CD14-positive monocyte (primary cell): ENCODE measurements around the gene CLCNKA. TPM values are rescaled to one million over a fixed set of nuclear protein-coding genes. Genes with fewer than 3 reads are reported as not detected.

ENCODE experiments used
- DNase-seq, 3 donors: peaks; one replicate each; pipeline ENCODE4 v3.0.0-alpha.2; 2011 to 2022
- H2AFZ ChIP-seq: 2 replicates; pipeline ENCODE4 v1.6.0; 2012; ENCODE audit warnings: mild to moderate bottlenecking, low read depth, low read length, inconsistent platforms; ENCODE audit not compliant: insufficient read depth, poor library complexity, severe bottlenecking
- H3K27ac ChIP-seq, 2 donors: 1 replicate in 1 of 2; 2 replicates in 1 of 2; pipeline ENCODE4 v1.5.1; 2012 to 2013; ENCODE audit warnings: low read length in 2 of 2, control low read depth in 1 of 2, inconsistent platforms in 1 of 2, low read depth in 1 of 2, mild to moderate bottlenecking in 1 of 2
- H3K27me3 ChIP-seq, 2 donors: one replicate each; pipeline versions ENCODE4 v1.6.0 to v1.6.1; 2011 to 2013; ENCODE audit warnings: low read length in 2 of 2; ENCODE audit not compliant: control insufficient read depth in 2 of 2, insufficient read depth in 2 of 2
- H3K36me3 ChIP-seq, 2 donors: replicated peaks in 1 of 2; 1 replicate in 1 of 2; 2 replicates in 1 of 2; pipeline versions ENCODE4 v1.5.1 to v1.6.1; 2012 to 2013; ENCODE audit warnings: low read length in 2 of 2, control low read depth in 1 of 2, inconsistent platforms in 1 of 2, mild to moderate bottlenecking in 1 of 2; ENCODE audit not compliant: insufficient read depth in 2 of 2, control insufficient read depth in 1 of 2
- H3K4me1 ChIP-seq, 2 donors: 1 replicate in 1 of 2; 2 replicates in 1 of 2; pipeline versions ENCODE4 v1.5.1 to v1.6.1; 2012 to 2013; ENCODE audit warnings: low read length in 2 of 2, control low read depth in 1 of 2, inconsistent platforms in 1 of 2, mild to moderate bottlenecking in 1 of 2, moderate library complexity in 1 of 2; ENCODE audit not compliant: insufficient read depth in 2 of 2, control insufficient read depth in 1 of 2
- H3K4me2 ChIP-seq: replicated peaks from 2 replicates; pipeline ENCODE3; 2012; ENCODE audit warnings: low read length, moderate library complexity, mild to moderate bottlenecking; ENCODE audit not compliant: poor library complexity, severe bottlenecking; ENCODE audit errors: extremely low read depth
- H3K4me3 ChIP-seq, 3 experiments: fragments of 200-600 bp in 1 of 3; sonication (generic) in 1 of 3; replicated peaks in 1 of 3; 1 replicate in 2 of 3; 2 replicates in 1 of 3; pipeline ENCODE4 v1.5.1; 2011 to 2013; ENCODE audit warnings: low read length in 3 of 3, mild to moderate bottlenecking in 3 of 3, control low read depth in 2 of 3, low read depth in 2 of 3, inconsistent platforms in 1 of 3, moderate library complexity in 1 of 3
- H3K79me2 ChIP-seq: 2 replicates; pipeline ENCODE4 v1.6.0; 2012; ENCODE audit warnings: mild to moderate bottlenecking, control low read depth, inconsistent platforms, low read length, moderate library complexity; ENCODE audit not compliant: insufficient read depth
- H3K9ac ChIP-seq: 2 replicates; pipeline ENCODE4 v1.6.0; 2017; ENCODE audit warnings: low read length, mild to moderate bottlenecking; ENCODE audit not compliant: insufficient read depth, poor library complexity, severe bottlenecking
- H3K9me3 ChIP-seq, 2 donors: replicated peaks in 1 of 2; 1 replicate in 1 of 2; 2 replicates in 1 of 2; pipeline versions ENCODE4 v1.5.1 to v1.6.1; 2012 to 2013; ENCODE audit warnings: low read length in 2 of 2, control low read depth in 1 of 2; ENCODE audit not compliant: control insufficient read depth in 1 of 2, insufficient read depth in 1 of 2
- H4K20me1 ChIP-seq: 2 replicates; pipeline ENCODE4 v1.6.0; 2012; ENCODE audit warnings: mild to moderate bottlenecking, low read length, control low read depth, moderate library complexity; ENCODE audit not compliant: insufficient read depth
- H3K27ac Mint-ChIP-seq, 7 donors: one replicate each; pipeline ENCODE4 v1.8.0; 2020; ENCODE audit warnings: mild to moderate bottlenecking in 7 of 7, mixed read lengths in 7 of 7, moderate library complexity in 6 of 7, inconsistent platforms in 2 of 7
- H3K27me3 Mint-ChIP-seq, 3 donors: one replicate each; pipeline ENCODE4 v1.8.0; 2021 to 2022; ENCODE audit warnings: low read depth in 3 of 3, mild to moderate bottlenecking in 3 of 3, mixed read lengths in 3 of 3, moderate library complexity in 3 of 3, inconsistent platforms in 1 of 3
- H3K36me3 Mint-ChIP-seq, 2 donors: one replicate each; pipeline ENCODE4 v1.8.0; 2020; ENCODE audit warnings: mixed read lengths in 2 of 2, inconsistent platforms in 1 of 2, mild to moderate bottlenecking in 1 of 2
- H3K4me1 Mint-ChIP-seq: one replicate; pipeline ENCODE4 v1.8.0; 2020; ENCODE audit warnings: mild to moderate bottlenecking, mixed read lengths
- H3K4me3 Mint-ChIP-seq, 2 donors: one replicate each; pipeline ENCODE4 v1.8.0; 2020; ENCODE audit warnings: mild to moderate bottlenecking in 2 of 2, mixed read lengths in 2 of 2, moderate library complexity in 1 of 2
- H3K9me3 Mint-ChIP-seq, 7 donors: one replicate each; pipeline ENCODE4 v1.8.0; 2020 to 2022; ENCODE audit warnings: mixed read lengths in 7 of 7, mild to moderate bottlenecking in 6 of 7, moderate library complexity in 6 of 7, inconsistent platforms in 2 of 7
- WGBS: methylation state at CpG from one replicate; pipeline ENCODE4 v1.1.5; 2013; ENCODE audit warnings: missing lambda C conversion rate; ENCODE audit not compliant: insufficient coverage; 5-methylcytosine and 5-hydroxymethylcytosine counted together
- intact Hi-C, 2 donors: fragments of 100-400 bp; cut with micrococcal nuclease; formaldehyde crosslinking; loops; one replicate each; pipeline versions ENCODE4 v1.15.0 to v1.15.1; 2023
- polyA plus RNA-seq, 3 donors: library from polyadenylated mRNA; depleted of rRNA in 1 of 3; unstranded in 2 of 3; stranded (reverse) in 1 of 3; fragments of 300-500 nt in 2 of 3; fragments of >200 nt in 1 of 3; fragmentation: Illumina TruSeq in 2 of 3; gene quantifications; 1 replicate in 2 of 3; 2 replicates in 1 of 3; pipeline ENCODE4 v1.2.3, GENCODE V29; 2012 to 2021
- TF ChIP-seq, protein P1 (sequence below): fragments of 200-600 bp; IDR thresholded peaks from one replicate; pipeline ENCODE4 v1.8.0; 2022; ENCODE audit warnings: antibody characterized with exemption, mild to moderate bottlenecking

CLCNKA gene
- polyA plus RNA-seq, 3 donors = 0.07 TPM; not detected in 2

DNA sequence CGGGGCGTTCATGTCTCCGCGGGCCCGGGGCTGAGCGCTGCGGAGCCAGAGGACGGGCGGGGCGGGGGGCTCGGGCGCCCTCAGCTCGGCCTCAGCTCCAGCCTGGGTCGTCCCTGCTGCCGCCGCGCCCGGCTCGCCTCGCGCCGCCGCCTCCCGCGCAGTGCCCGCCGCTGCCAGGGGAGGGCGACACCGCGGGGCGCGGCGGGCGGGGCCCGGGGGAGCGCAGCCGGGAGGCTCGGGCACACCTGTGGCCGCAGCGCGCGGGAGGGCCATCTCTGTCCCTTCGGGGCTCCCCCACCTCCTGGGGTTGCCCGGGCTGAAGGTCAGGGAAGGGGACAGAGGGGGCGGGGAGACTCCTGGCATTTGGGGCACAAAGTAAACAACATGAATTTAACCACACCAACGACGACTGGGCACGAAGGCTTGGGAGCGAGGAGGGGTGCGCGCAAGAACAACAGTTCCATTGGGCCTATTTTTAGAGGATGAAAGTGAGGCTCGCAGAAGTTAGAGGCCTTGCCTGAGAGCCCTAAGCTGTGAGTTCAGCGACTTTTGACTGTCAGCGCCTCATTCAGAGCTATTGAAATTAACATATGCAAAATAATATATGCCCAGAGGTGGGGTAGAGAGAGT, 51.8 kb downstream of the CLCNKA start, which contains the start of gene FAM131C:
Gene FAM131C (minus strand): TSS at position 162 of the 630 bp plus-strand sequence. CDS start 209 bp downstream, outside the sequence.
- Histone ChIP-seq H3K4me1 (peaks cover 3 to 6% of the 10 kb centered on the region in 2 donors), H3K27ac (no peak within 1 kb of the TSS), H3K9ac (peak within 1 kb of the TSS; percentile 4), H3K79me2 (no peaks in the 10 kb centered on the region), H3K4me3 (no peak within 1 kb of the TSS), H4K20me1 (no peaks in the 10 kb centered on the region), H3K27me3 (peaks cover 8 to 31% of the 10 kb centered on the region in 2 donors), H3K4me2 (peak within 1 kb of the TSS; percentile 36), H2AFZ (no peak within 1 kb of the TSS), H3K9me3 (peaks cover 0 to 4% of the 10 kb centered on the region in 2 donors), H3K36me3 (no peaks in the 10 kb centered on the region)
- under 1% methylated on average over 46 of the region's 54 CpGs for WGBS
- peak within 1 kb of the TSS in 1 of 2 donors; percentile 82 for H3K4me3 Mint-ChIP-seq
- H3K9me3 Mint-ChIP-seq = peaks cover 0 to 6% (median 0%) of the 10 kb centered on the region in 7 donors
- intact Hi-C loops = no loop called here
- peaks cover 6% of the 10 kb centered on the region for H3K4me1 Mint-ChIP-seq
- TF ChIP-seq, protein P1, sequence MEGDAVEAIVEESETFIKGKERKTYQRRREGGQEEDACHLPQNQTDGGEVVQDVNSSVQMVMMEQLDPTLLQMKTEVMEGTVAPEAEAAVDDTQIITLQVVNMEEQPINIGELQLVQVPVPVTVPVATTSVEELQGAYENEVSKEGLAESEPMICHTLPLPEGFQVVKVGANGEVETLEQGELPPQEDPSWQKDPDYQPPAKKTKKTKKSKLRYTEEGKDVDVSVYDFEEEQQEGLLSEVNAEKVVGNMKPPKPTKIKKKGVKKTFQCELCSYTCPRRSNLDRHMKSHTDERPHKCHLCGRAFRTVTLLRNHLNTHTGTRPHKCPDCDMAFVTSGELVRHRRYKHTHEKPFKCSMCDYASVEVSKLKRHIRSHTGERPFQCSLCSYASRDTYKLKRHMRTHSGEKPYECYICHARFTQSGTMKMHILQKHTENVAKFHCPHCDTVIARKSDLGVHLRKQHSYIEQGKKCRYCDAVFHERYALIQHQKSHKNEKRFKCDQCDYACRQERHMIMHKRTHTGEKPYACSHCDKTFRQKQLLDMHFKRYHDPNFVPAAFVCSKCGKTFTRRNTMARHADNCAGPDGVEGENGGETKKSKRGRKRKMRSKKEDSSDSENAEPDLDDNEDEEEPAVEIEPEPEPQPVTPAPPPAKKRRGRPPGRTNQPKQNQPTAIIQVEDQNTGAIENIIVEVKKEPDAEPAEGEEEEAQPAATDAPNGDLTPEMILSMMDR = peak; percentile 40
- no peak for DNase-seq
- peaks cover 34 to 51% (median 47%) of the 10 kb centered on the region in 3 donors for H3K27me3 Mint-ChIP-seq
- H3K27ac Mint-ChIP-seq = peak within 1 kb of the TSS in 1 of 7 donors; percentile 14
- H3K36me3 Mint-ChIP-seq = peaks cover 0 to 3% of the 10 kb centered on the region in 2 donors

DNA sequence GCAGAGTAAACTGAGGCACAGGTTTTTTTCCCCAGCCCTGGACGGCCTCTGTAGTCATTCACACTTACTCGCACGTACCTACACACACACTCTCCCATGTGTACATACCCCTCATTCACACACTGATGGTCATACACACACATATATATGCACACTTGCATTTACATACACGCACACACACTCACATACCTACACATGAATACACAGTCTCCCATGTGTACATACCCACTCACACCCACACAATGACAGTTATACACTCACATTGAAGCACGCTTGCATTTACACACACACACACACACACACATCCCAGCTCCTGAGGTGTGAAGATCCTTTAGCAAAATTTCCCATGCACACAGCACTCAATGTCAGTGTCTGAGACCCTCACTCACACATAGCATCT, 52.4 kb downstream of the CLCNKA start:
- no peak overlapping the region for H3K4me2 ChIP-seq
- no peak overlapping the region for H2AFZ ChIP-seq
- no peak overlapping the region for H3K4me3 ChIP-seq
- H3K79me2 ChIP-seq = no peaks in the 10 kb centered on the region
- peaks cover 7 to 10% of the 10 kb centered on the region in 2 donors for H3K4me1 ChIP-seq
- H3K9ac ChIP-seq = no peak overlapping the region
- H3K9me3 Mint-ChIP-seq = peaks cover 0 to 6% (median 0%) of the 10 kb centered on the region in 7 donors
- H3K9me3 ChIP-seq = peaks cover 0 to 4% of the 10 kb centered on the region in 2 donors
- 84% methylated on average over 5 of the region's 5 CpGs for WGBS
- peaks cover 0 to 3% of the 10 kb centered on the region in 2 donors for H3K36me3 Mint-ChIP-seq
- no peak overlapping the region for H3K27ac ChIP-seq
- no peak for DNase-seq
- TF ChIP-seq, protein P1 = no peak
- no peaks in the 10 kb centered on the region for H3K36me3 ChIP-seq
- peak overlapping the region in 1 of 2 donors; percentile 82 for H3K4me3 Mint-ChIP-seq
- no peaks in the 10 kb centered on the region for H4K20me1 ChIP-seq
- H3K27me3 Mint-ChIP-seq = peaks cover 34 to 50% (median 47%) of the 10 kb centered on the region in 3 donors
- intact Hi-C loops = no loop called here
- H3K27me3 ChIP-seq = peaks cover 8 to 31% of the 10 kb centered on the region in 2 donors
- no peak overlapping the region for H3K27ac Mint-ChIP-seq
- peaks cover 11% of the 10 kb centered on the region for H3K4me1 Mint-ChIP-seq
